ENCODE results near the gene MRAP2. TPM values are rescaled to one million over a fixed set of nuclear protein-coding genes. Genes with fewer than 3 reads are reported as not detected.
"Not testable (repeated sequence)": the region's sequence is repeated elsewhere in the genome, so short reads cannot be mapped to it uniquely, and the experiment has no call there.

The MRAP2 gene
- total and polyA plus RNA-seq, 9 donors: 15.0 to 40.8 (median 24.9) TPM

GRCh38 chr6:84119277-84119676 is 85.7 kb downstream of the MRAP2 start:
- no peaks in the 10 kb centered on the region for H3K9me3 ChIP-seq (replicated peaks; ENCODE audit: control insufficient read depth, low read depth, low read length)
- H3K27ac ChIP-seq (ENCODE audit: low read length): peak overlapping the region; percentile 8
- H3K4me1 ChIP-seq (ENCODE audit: control insufficient read depth, insufficient read depth, low read length): peaks cover 10% of the 10 kb centered on the region
- DNase-seq: peak; percentile 27
- no peaks in the 10 kb centered on the region for H3K27me3 ChIP-seq (ENCODE audit: control insufficient read depth, insufficient read depth, low read length)
- no peak overlapping the region for H3K4me3 ChIP-seq (ENCODE audit: low read length)
- no peaks in the 10 kb centered on the region for H3K36me3 ChIP-seq (ENCODE audit: control insufficient read depth, insufficient read depth, low read length)

GRCh38 chr6:84123186-84123585 is 89.6 kb downstream of the MRAP2 start:
- no CpG with 5 or more reads among the region's 2 CpGs for WGBS (ENCODE audit: insufficient coverage)
- Histone ChIP-seq H3K27me3 (ENCODE audit: control insufficient read depth, insufficient read depth, low read length) (no peaks in the 10 kb centered on the region), H3K4me3 (ENCODE audit: low read length) (no peak overlapping the region), H3K36me3 (ENCODE audit: control insufficient read depth, insufficient read depth, low read length) (peaks cover 8% of the 10 kb centered on the region), H3K27ac (ENCODE audit: low read length) (no peak overlapping the region), H3K9me3 (replicated peaks; ENCODE audit: control insufficient read depth, low read depth, low read length) (no peaks in the 10 kb centered on the region), H3K4me1 (ENCODE audit: control insufficient read depth, insufficient read depth, low read length) (peaks cover 4% of the 10 kb centered on the region)
- DNase-seq: no peak

GRCh38 chr6:84129588-84129987 is 96.0 kb downstream of the MRAP2 start:
- H3K4me1 ChIP-seq (ENCODE audit: control insufficient read depth, insufficient read depth, low read length); H3K27ac ChIP-seq (ENCODE audit: low read length); DNase-seq; H3K4me3 ChIP-seq (ENCODE audit: low read length); H3K36me3 ChIP-seq (ENCODE audit: control insufficient read depth, insufficient read depth, low read length); H3K27me3 ChIP-seq (ENCODE audit: control insufficient read depth, insufficient read depth, low read length); H3K9me3 ChIP-seq (replicated peaks; ENCODE audit: control insufficient read depth, low read depth, low read length): not testable (repeated sequence)
- 100% methylated on average over 1 of the region's 1 CpG for WGBS (ENCODE audit: insufficient coverage)

- DNase-seq; H3K4me1 ChIP-seq (ENCODE audit: control insufficient read depth, insufficient read depth, low read length); H3K27me3 ChIP-seq (ENCODE audit: control insufficient read depth, insufficient read depth, low read length); H3K36me3 ChIP-seq (ENCODE audit: control insufficient read depth, insufficient read depth, low read length); H3K4me3 ChIP-seq (ENCODE audit: low read length); H3K27ac ChIP-seq (ENCODE audit: low read length); H3K9me3 ChIP-seq (replicated peaks; ENCODE audit: control insufficient read depth, low read depth, low read length): not testable (repeated sequence)
- WGBS (ENCODE audit: insufficient coverage): 98% methylated on average over 8 of the region's 9 CpGs
Measured at GRCh38 chr6:84133385-84133784, 99.8 kb downstream of the MRAP2 start.

GRCh38 chr6:84135291-84135690 is 101.7 kb downstream of the MRAP2 start:
- Histone ChIP-seq H3K4me1 (ENCODE audit: control insufficient read depth, insufficient read depth, low read length) (peaks cover 7% of the 10 kb centered on the region), H3K27ac (ENCODE audit: low read length) (no peak overlapping the region), H3K27me3 (ENCODE audit: control insufficient read depth, insufficient read depth, low read length) (no peaks in the 10 kb centered on the region), H3K4me3 (ENCODE audit: low read length) (no peak overlapping the region), H3K9me3 (replicated peaks; ENCODE audit: control insufficient read depth, low read depth, low read length) (peaks cover 7% of the 10 kb centered on the region), H3K36me3 (ENCODE audit: control insufficient read depth, insufficient read depth, low read length) (peaks cover 3% of the 10 kb centered on the region)
- no peak for DNase-seq
- 100% methylated on average over 3 of the region's 5 CpGs for WGBS (ENCODE audit: insufficient coverage)

GRCh38 chr6:84136364-84137050 is 102.9 kb downstream of the MRAP2 start:
- H3K4me3 ChIP-seq (ENCODE audit: low read length): no peak overlapping the region

GRCh38 chr6:84137051-84137375 is 103.4 kb downstream of the MRAP2 start:
- Histone ChIP-seq H3K27me3 (ENCODE audit: control insufficient read depth, insufficient read depth, low read length) (no peaks in the 10 kb centered on the region), H3K4me1 (ENCODE audit: control insufficient read depth, insufficient read depth, low read length) (peaks cover 7% of the 10 kb centered on the region), H3K36me3 (ENCODE audit: control insufficient read depth, insufficient read depth, low read length) (peaks cover 4% of the 10 kb centered on the region), H3K27ac (ENCODE audit: low read length) (no peak overlapping the region), H3K4me3 (ENCODE audit: low read length) (no peak overlapping the region), H3K9me3 (replicated peaks; ENCODE audit: control insufficient read depth, low read depth, low read length) (peaks cover 7% of the 10 kb centered on the region)
- DNase-seq: peak; percentile 48
- 83% methylated on average over 2 of the region's 5 CpGs for WGBS (ENCODE audit: insufficient coverage)

More at GRCh38 chr6:84136364-84137050, 102.9 kb downstream of the MRAP2 start:
- 95% methylated on average over 2 of the region's 4 CpGs for WGBS (ENCODE audit: insufficient coverage)
- DNase-seq: no peak
- Histone ChIP-seq H3K27ac (ENCODE audit: low read length) (no peak overlapping the region), H3K27me3 (ENCODE audit: control insufficient read depth, insufficient read depth, low read length) (no peaks in the 10 kb centered on the region), H3K9me3 (replicated peaks; ENCODE audit: control insufficient read depth, low read depth, low read length) (peaks cover 7% of the 10 kb centered on the region), H3K36me3 (ENCODE audit: control insufficient read depth, insufficient read depth, low read length) (peaks cover 4% of the 10 kb centered on the region), H3K4me1 (ENCODE audit: control insufficient read depth, insufficient read depth, low read length) (peaks cover 7% of the 10 kb centered on the region)

GRCh38 chr6:84137989-84138575 is 104.5 kb downstream of the MRAP2 start:
- peaks cover 7% of the 10 kb centered on the region for H3K9me3 ChIP-seq (replicated peaks; ENCODE audit: control insufficient read depth, low read depth, low read length)
- no peak overlapping the region for H3K4me3 ChIP-seq (ENCODE audit: low read length)
- H3K4me1 ChIP-seq (ENCODE audit: control insufficient read depth, insufficient read depth, low read length): peaks cover 7% of the 10 kb centered on the region
- no peaks in the 10 kb centered on the region for H3K27me3 ChIP-seq (ENCODE audit: control insufficient read depth, insufficient read depth, low read length)
- peak; percentile 13 for DNase-seq
- WGBS (ENCODE audit: insufficient coverage): no CpG with 5 or more reads among the region's 2 CpGs
- peaks cover 4% of the 10 kb centered on the region for H3K36me3 ChIP-seq (ENCODE audit: control insufficient read depth, insufficient read depth, low read length)
- H3K27ac ChIP-seq (ENCODE audit: low read length): no peak overlapping the region

GRCh38 chr6:84139311-84139710 is 105.7 kb downstream of the MRAP2 start:
- Histone ChIP-seq H3K4me1 (ENCODE audit: control insufficient read depth, insufficient read depth, low read length) (peaks cover 7% of the 10 kb centered on the region), H3K9me3 (replicated peaks; ENCODE audit: control insufficient read depth, low read depth, low read length) (no peaks in the 10 kb centered on the region), H3K27me3 (ENCODE audit: control insufficient read depth, insufficient read depth, low read length) (no peaks in the 10 kb centered on the region), H3K4me3 (ENCODE audit: low read length) (no peak overlapping the region), H3K36me3 (ENCODE audit: control insufficient read depth, insufficient read depth, low read length) (peaks cover 2% of the 10 kb centered on the region), H3K27ac (ENCODE audit: low read length) (no peak overlapping the region)
- no peak for DNase-seq

Measured in muscle of leg (tissue), 11 donors.